GM18498 (cell line): ENCODE measurements around the gene TRIP10.
"Not testable (repeated sequence)": the region's sequence is repeated elsewhere in the genome, so short reads cannot be mapped to it uniquely, and the experiment has no call there.

Experiments
- ATAC-seq: cut with Tn5 transposase; IDR thresholded peaks from one replicate; pipeline ENCODE4 v1.9.1; 2021; ENCODE audit warnings: mild to moderate bottlenecking, moderate library complexity; ENCODE audit not compliant: unreplicated experiment

The TRIP10 gene

GRCh38 chr19:6738787-6739389, 592 bp upstream of the TRIP10 start:
- ATAC-seq = no peak

GRCh38 chr19:6739883-6740588, 556 bp downstream of the TRIP10 start:
- no peak for ATAC-seq

- no peak for ATAC-seq
These were observed 1.3 kb downstream of the TRIP10 start for GRCh38 chr19:6740589-6741343.

GRCh38 chr19:6743066-6743465, 3.6 kb downstream of the TRIP10 start:
- no peak for ATAC-seq

GRCh38 chr19:6743714-6744380, 4.4 kb downstream of the TRIP10 start:
- no peak for ATAC-seq

GRCh38 chr19:6744381-6745301, 5.2 kb downstream of the TRIP10 start:
- no peak for ATAC-seq

GRCh38 chr19:6745965-6746364, 6.5 kb downstream of the TRIP10 start:
- ATAC-seq = no peak

GRCh38 chr19:6748543-6748942, 9.1 kb downstream of the TRIP10 start:
- not testable (repeated sequence) for ATAC-seq

GRCh38 chr19:6750062-6750461, 10.6 kb downstream of the TRIP10 start:
- no peak for ATAC-seq

- no peak for ATAC-seq
These were observed 11.7 kb downstream of the TRIP10 start for GRCh38 chr19:6751189-6751588.

- ATAC-seq = no peak
These were observed 13.0 kb downstream of the TRIP10 start for GRCh38 chr19:6752256-6753177.

- ATAC-seq = peak; percentile 83
These were observed 13.9 kb downstream of the TRIP10 start for GRCh38 chr19:6753178-6754031.

- no peak for ATAC-seq
These were observed 14.7 kb downstream of the TRIP10 start for GRCh38 chr19:6754136-6754535.

- no peak for ATAC-seq
These were observed 15.4 kb downstream of the TRIP10 start for GRCh38 chr19:6754653-6755463.

GRCh38 chr19:6760606-6761005, 21.1 kb downstream of the TRIP10 start:
- no peak for ATAC-seq

- no peak for ATAC-seq
These were observed 21.7 kb downstream of the TRIP10 start for GRCh38 chr19:6761053-6761676.

- not testable (repeated sequence) for ATAC-seq
These were observed 22.8 kb downstream of the TRIP10 start for GRCh38 chr19:6762253-6762797.
